HG03558 (cell line): ENCODE measurements around the gene RAB30.
A peak's percentile ranks its signal among the peaks of the same experiment; 100 is the strongest.
"Not testable (repeated sequence)": the region's sequence is repeated elsewhere in the genome, so short reads cannot be mapped to it uniquely, and the experiment has no call there.

Experiments
- ATAC-seq: cut with Tn5 transposase; IDR thresholded peaks from one replicate; pipeline ENCODE4 v1.9.1; 2021; ENCODE audit warnings: moderate number of reproducible peaks; ENCODE audit not compliant: unreplicated experiment; ENCODE audit errors: extremely low read depth

RAB30 gene

DNA sequence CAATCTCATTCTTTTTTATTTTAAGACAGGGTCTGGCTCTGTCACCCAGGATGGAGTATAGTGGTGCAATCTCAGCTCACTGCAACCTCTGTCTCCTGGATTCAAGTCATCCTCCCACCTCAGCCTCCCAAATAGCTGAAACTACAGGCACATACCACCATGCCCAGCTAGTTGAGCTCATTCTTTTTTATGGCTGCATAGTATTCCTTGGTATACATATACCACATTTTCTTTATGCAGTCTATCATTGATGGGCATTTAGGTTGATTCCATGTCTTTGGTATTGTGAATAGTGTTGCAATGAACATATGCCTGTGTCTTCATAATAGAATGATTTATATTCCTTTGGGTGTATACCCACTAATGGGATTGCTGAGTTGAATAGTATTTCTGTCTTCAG is 109.7 kb downstream of the RAB30 start:
- not testable (repeated sequence) for ATAC-seq

DNA sequence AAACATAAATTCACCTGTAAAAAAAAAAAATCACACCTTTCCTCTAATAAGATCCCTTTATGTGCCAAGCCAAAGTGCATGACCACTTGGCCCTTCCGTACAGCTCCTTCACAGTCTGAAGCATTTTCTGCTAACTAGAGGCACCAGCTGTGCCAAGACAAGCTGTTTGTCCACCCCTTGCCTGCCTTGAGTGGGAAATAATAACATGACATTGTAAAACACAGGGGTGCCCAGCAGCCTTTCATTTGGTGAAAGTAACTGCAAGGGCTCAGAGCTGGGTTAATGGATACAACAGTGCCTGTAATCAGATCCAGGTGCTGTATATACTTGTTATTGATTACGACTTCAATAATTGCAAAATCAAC is 110.9 kb downstream of the RAB30 start:
- ATAC-seq = peak; percentile 4

DNA sequence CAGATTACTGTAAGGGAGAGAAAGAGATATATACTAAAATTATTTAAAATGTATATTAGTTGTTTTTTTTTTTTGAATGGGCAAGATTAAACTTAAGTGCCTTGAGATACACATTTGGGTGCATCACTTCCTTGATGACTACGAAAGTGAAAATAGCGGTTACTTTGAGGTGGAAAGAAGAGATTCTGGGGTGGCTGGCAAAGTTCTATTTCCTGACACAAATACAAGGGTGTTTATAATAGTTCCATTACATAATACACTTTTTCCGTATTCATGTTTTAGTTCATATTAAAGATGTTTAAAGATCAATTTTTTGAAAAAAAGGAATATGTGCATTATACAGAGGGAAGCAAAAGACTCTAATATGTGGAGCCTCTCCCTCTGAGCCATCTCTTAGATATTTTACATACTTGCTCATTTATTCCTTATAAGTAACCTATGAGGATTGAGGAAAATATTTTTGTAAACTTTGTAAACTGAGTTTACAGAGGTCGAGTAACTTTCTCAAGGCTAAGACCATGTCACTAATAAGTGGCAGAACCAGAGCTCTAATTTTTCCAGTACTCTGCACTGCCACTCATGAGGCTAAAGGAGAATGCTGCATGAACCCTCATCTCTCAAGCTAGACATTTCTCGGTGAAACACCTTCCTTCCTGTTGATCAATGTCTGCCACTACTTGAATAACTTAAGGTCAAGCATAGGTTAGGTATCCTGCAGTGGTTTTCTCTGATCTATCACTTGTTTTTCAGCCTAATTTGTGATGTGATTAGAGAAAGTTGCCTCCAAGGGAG is 111.5 kb downstream of the RAB30 start:
- peak; percentile 79 for ATAC-seq

DNA sequence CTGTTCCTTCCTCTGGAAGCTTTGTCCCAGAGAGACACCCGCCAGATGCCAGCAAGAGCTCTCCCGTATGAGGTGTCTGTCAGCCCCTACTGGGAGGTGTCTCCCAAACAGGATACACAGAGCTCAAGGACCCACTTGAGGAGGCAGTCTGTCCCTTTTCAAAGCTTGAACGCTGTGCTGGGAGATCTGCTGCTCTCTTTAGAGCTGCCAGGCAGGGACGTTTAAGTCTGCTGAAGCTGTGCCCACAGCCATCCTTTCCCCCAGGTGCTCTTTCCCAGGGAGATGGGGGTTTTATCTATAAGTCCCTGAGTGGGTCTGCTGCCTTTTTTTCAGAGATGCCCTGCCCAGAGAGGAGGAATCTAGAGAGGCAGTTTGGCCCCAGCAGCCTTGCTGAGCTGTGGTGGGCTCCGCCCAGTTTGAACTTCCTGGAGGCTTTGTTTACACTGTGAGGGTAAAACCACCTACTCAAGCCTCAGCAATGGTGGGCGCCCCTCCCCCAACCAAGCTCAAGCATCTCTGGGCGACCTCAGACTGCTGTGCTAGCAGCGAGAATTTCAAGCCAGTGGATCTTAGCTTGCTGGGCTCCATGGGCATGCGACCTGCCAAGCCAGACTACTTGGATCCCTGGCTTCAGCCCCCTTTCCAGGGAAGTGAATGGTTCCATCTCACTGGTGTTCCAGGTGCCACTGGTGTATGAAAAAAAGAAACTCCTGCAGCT is 115.8 kb downstream of the RAB30 start:
- ATAC-seq = not testable (repeated sequence)

DNA sequence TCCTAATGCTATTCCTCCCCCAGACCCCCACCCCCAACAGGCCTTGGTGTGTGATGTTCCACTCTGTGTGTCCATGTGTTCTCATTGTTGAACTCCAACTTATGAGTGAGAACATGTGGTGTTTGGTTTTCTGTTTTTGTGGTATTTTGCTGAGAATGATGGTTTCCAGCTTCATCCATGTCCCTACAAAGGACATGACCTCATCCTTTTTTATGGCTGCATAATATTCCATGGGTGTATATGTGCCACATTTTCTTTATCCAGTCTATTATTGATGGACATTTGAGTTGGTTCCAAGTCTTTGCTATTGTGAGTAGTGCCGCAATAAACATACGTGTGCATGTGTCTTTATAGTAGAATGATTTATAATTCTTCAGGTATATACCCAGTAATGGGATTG is 121.2 kb downstream of the RAB30 start:
- ATAC-seq = not testable (repeated sequence)

DNA sequence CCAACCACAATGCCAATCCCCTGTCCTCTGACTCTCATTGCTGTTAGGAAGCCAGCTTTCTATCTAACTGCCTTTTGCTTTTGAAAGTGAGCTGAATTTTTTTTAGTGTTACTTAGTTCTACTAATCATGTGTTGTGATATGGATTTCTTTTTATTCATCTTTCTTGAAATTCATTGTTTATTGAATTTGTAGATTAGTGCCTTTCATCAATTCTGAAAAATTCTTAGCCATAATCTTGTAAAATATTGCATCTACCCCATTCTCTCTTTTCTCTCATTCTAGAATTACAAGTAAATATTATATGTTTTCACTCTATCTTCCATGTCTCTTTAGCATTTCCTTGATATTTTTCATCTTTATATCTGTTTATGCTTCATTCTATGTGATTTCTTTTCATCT is 122.3 kb downstream of the RAB30 start:
- no peak for ATAC-seq

DNA sequence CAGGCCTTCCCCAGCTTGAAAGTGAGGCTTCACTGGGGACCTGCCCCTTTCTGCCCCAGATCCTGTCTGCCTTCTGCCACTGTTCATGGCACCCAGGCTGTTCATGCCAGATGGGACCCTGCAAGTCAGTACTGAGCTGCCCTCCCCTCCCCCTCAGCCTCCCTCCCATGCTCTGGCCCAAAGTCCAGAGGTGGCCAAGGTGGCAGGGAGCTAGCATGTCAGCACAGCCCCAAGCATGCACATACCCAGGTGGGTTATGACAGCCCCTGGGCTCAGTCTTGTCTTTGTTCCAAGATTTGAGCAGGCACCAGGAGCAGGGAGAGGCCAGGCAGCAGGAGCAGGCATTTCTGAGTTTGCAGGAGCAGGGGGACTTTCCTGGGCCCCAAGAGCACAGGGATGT is 126.0 kb downstream of the RAB30 start:
- ATAC-seq = no peak

DNA sequence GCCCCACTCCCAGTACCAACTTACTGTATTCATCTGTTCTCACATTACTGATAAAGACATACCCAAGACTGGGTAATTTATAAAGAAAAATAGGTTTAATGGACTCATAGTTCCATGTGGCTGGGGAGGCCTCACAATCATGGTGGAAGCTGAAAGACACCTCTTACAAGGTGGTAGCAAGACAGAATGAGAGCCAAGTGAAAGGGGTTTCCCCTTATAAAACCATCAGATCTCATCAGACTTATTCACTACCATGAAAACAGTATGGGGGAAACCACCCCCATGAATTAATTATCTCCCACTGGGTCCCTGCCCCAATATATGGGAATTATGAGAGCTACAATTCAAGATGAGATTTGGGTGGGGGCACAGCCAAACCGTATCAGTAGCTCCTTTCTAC is 126.7 kb downstream of the RAB30 start:
- not testable (repeated sequence) for ATAC-seq

DNA sequence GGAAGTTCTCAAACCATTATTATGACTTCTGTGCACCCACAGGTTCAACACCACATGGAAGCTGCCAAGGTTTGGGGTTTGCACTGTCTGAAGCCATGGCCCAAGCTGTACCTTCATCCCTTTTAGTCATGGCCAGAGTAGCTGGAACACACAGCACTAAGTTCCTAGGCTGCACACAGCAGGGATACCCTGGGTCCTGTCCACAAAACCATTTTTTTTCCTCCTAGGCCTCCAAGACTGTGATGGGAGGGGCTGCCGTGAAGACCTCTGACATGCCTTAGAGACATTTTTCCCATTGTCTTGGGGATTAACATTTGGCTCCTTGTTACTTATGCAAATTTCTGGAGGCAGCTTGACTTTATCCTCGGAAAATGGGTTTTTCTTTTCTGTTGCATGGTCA is 127.5 kb downstream of the RAB30 start:
- no peak for ATAC-seq

DNA sequence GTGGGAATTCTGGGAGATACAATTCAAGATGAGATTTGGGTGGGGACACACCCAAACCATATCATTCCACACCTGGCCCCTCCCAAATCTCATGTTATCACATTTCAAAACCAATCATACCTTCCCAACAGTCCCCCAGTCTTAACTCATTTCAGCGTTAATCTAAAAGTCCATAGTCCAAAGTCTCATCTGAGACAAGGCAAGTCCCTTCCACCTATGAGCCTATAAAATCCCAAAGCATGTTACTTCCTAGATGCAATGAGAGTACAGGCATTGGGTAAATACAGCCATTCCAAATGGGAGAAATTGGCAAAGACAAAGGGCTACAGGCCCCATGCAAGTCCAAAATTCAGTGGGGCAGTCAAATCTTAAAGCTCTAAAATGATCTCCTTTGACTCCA is 128.3 kb downstream of the RAB30 start:
- ATAC-seq = not testable (repeated sequence)

DNA sequence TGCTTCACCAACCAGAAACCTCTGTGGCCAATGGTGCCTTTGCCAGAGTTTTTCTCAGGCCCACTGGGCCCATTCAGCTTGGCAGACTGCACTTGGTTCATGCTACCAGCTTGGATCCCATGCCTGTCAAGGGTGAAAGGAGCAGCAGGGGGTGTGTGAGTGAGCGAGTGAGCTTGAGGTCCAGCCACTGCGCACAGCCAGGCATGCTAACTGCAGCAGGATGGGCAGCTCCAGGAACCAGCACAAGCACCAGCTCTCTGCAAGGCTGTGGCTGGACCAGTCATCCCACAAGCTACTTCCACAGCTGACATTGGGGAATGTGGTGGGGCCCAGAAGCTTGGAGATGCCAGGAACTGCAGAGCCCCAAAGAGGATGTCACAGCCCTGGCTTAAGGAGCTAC is 129.3 kb downstream of the RAB30 start:
- no peak for ATAC-seq

DNA sequence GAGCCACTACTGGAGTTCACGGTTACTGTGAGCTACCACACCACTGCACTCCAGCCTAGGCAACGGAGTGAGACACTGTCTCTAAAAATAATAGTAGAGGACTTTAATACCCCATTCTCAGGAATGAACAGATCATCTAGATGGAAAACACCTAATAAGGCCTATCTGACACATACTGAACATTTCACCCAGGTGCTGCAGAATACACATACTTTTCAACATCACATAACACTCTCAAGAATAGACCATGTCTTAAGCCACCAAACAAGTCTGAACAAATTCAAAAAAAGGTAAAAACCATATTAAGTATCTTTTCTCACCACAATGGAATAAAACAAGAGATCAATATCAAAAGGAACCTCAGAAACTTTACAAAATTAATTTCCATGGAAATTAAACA is 132.2 kb downstream of the RAB30 start:
- no peak for ATAC-seq

DNA sequence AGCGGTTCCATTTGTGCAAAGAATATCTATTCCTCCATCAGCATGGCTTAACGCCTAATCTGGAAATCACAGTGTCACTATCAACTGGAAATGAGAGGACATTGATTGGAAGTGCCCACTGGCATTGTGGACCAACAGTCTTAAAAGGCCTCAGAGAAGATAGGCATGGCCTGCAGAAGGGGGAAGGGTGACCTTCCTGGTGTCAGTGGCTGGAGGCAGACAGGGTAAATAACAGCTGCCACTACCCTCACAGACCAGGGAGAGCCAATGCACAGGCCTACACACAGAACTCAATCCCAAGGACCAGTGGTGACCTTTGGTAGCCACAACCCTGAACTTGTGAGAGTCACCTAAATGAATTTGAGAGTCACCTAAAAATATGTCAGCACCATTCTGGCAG is 134.1 kb downstream of the RAB30 start:
- ATAC-seq = no peak

DNA sequence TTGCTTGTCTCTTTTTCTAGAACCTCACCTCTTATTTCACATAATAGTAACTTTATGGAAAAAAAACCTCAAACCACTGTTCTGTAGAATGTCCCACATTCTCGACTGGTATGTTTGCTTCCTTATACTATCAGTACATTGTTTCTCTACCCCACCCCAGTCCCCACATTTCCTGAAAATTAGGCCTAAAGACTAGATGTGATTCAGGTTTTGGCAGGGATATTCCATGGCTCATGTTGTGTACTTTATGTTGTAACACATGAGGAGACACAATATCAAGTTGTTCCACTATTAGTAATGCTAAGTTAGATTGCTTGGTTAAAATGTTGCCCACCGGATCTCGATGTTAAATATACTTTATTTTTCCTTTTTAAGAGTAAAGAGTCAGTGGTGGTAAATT is 135.4 kb downstream of the RAB30 start:
- ATAC-seq = no peak

DNA sequence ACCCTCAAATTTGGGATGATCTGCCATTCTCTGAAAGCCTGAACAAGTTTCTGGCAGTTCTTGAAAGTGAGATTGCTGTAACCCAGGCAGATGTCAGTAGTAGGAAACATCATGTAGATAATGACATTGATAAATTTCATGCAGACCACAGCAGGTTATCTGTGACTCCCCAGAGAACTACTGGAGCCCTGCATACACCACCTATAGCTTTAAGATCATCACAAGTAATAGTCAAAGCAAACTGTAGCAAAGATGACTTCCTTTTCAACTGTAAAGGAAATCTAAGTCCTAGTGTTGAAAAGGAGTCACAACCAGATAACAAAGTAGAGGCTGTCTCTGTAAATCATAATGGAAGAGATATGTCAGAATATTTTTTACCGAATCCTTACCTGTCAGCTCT is 139.1 kb downstream of the RAB30 start:
- no peak for ATAC-seq

DNA sequence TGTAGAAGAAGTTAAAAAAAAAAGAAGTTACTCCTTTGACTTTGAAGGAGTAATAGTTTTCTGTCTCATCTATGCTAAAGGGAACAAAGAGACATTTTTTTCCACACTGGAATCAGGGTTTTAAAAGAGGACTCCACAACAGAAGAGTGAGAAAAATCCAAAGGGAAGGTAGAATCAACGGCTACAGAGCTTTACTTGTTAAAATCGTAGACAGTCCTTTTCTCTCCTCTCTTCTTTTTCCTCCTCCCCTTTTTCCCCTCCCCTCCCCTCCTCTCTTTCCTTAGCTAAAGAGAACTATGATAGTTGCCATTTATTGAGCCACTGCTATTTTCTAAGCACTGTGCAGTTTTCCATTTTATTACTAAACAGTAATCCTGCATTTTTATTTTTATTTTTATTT is 141.0 kb downstream of the RAB30 start:
- no peak for ATAC-seq

DNA sequence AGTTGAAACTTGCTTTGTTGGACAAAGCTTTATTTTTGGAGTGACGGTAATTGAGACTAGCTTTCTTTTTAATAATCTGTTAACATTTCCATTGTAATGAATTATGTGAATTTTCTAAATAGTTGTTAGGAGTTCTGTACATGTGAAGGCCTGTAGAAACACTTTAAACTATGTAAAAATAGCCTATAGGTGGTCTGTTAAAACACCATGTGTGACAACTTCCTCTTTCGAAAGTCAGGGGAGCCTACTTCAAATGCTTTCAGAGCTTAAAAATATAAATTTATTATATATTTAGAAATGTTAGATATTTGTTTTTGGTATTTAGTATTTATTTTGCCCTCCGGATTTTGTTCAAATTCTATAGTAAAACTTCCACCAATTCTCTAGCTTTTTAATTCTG is 141.5 kb downstream of the RAB30 start:
- ATAC-seq = no peak

DNA sequence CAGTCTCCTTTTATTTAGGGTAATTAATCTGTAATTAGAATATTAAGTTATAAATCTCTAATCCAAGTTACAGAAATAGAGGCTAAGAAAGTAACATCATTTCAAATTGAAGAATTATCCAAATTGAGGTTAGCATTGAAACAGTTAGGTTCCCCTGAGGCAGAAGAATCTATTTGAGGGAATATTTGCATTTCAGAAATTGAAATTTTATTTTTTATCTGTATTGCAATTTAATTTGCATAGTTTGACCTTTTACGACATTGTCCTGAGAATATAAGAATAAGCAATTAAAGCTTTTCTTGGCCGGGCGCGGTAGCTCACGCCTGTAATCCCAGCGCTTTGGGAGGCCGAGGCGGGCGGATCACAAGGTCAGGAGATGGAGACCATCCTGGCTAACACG is 142.6 kb downstream of the RAB30 start:
- no peak for ATAC-seq

DNA sequence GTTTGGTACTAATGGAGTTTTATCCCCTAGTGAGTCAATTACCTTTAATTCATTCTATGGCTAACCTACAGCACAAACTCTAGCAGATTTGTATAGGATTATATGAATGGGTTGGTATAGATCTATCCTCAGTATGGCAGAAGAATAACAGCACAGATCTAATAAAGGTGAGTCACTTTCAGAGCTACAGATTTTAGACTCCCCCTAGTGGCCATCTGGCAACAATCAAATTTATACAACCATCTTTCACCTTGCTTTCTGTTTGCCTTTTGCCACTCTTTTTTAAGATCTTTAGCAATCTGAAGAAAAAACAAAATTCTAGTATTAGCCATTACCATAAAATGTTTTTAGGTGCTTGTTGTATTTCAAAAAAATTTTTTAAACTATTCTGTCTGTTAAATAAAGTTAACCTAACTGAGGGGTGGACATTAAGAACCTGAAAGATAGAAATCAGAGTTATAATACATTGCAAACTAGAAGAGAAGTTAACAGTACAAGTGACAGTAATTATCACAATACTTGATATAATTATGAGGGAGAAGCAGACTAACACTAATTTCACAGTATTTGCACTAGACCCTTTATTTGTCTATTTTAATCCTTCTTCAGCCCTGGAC is 144.3 kb downstream of the RAB30 start:
- peak; percentile 59 for ATAC-seq

DNA sequence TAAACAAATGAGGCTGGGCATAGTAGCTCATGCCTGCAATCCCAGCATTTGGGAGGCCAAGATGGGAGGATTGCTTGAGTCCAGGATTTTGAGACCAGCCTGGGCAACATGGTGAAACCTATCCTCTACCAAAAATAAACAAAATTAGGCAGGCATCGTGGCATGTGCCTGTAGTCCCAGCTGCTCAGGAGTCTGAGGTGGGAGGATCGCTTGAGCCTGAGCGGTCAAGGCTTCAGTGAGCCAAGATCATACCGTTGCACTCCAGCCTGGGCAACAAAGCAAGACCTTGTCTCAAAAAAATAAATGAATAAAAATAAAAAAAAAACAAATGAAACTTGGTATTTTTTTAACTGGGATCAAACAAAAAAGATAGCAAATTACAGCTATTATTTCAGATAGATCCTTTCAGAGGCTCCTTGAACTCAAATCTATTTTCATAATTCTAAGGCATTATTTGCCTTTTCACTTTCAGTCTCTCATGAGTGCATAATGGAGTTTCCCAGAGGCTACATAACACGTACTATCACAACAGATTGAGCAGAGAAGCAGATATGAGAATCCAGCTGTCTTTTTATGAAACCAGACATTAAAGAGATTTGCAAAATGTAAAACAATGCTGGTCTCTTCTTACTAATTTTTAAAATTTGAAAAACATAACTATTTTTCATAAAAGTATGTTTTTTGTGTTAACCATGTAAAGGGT is 147.0 kb downstream of the RAB30 start:
- no peak for ATAC-seq
